Measurements from ENCODE around the gene TAS2R41. TPM values are rescaled to one million over a fixed set of nuclear protein-coding genes. Genes with fewer than 3 reads are reported as not detected.

The TAS2R41 gene
- total and polyA plus RNA-seq, 2 experiments from 2014 or later, result not detected

- H3K4me3 ChIP-seq, result no peak overlapping the region
- DNase-seq (ENCODE audit: low read depth in 1 of 2, low spot score in 1 of 2), result no peak
- TF ChIP-seq CTCF (IDR thresholded peaks at IDR 0.05; ENCODE audit: low read depth, low read length), result no peak
These were observed 21.7 kb upstream of the TAS2R41 start for GRCh38 chr7:143455942-143456341.

DNA sequence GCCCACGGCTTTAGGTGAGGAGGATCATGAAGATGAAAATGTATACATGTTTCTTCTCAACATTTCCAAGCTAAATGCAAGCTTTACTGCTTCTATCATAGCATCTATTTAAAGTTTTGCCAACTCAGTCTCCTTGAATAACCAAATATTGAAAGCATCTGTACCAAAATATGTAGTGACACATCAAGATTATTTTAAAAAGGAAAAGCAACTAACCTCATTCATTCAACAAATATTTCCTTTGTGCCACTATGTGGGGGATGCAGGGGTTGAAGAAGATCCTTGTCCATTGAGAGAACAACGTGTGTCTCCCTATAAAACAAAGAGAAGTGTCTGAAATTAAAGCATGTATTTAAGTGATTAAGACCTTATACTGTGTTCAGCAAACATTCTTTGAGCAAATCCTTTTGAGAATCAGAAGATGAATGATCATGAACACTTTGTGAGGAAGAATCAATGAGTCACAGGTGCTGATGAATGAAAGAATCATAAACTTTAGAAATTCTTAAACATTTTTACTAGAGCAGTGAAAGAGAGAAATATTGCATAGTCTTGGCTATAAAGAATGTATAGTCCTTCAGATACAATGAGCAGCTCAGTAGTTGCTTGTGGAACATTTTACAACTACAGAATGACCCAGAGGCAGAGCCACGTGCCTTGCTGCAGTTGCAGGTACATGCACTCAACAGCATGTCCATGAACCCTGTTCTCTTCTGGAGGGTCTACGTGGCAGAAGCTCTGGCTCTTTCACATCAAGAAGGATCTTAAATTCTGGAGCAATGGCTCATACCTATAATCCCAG, 20.5 kb upstream of the TAS2R41 start:
- H3K27me3 ChIP-seq, result no peaks in the 10 kb centered on the region
- DNase-seq (ENCODE audit: low read depth in 1 of 2, low spot score in 1 of 2), result no peak
- H3K27ac ChIP-seq, result no peak overlapping the region
- H3K4me1 ChIP-seq (ENCODE audit: low read depth), result no peaks in the 10 kb centered on the region
- H3K9me3 ChIP-seq (ENCODE audit: low read depth), result no peaks in the 10 kb centered on the region
- TF ChIP-seq CTCF (IDR thresholded peaks at IDR 0.05; ENCODE audit: low read depth, low read length), result no peak
- no peak overlapping the region for H3K4me3 ChIP-seq
- no peaks in the 10 kb centered on the region for H3K36me3 ChIP-seq

More at GRCh38 chr7:143455942-143456341, 21.7 kb upstream of the TAS2R41 start:
- Histone ChIP-seq H3K4me1 (ENCODE audit: low read depth) (no peaks in the 10 kb centered on the region), H3K9me3 (ENCODE audit: low read depth) (no peaks in the 10 kb centered on the region), H3K27ac (no peak overlapping the region), H3K27me3 (no peaks in the 10 kb centered on the region), H3K36me3 (no peaks in the 10 kb centered on the region)

- DNase-seq (ENCODE audit: low read depth in 1 of 2, low spot score in 1 of 2), result no peak
- Histone ChIP-seq H3K4me1 (ENCODE audit: low read depth) (no peaks in the 10 kb centered on the region), H3K27ac (no peak overlapping the region), H3K9me3 (ENCODE audit: low read depth) (no peaks in the 10 kb centered on the region), H3K36me3 (no peaks in the 10 kb centered on the region), H3K27me3 (no peaks in the 10 kb centered on the region), H3K4me3 (no peak overlapping the region)
- no peak for TF ChIP-seq CTCF (IDR thresholded peaks at IDR 0.05; ENCODE audit: low read depth, low read length)
These were observed 19.4 kb upstream of the TAS2R41 start for GRCh38 chr7:143458263-143458662.

DNA sequence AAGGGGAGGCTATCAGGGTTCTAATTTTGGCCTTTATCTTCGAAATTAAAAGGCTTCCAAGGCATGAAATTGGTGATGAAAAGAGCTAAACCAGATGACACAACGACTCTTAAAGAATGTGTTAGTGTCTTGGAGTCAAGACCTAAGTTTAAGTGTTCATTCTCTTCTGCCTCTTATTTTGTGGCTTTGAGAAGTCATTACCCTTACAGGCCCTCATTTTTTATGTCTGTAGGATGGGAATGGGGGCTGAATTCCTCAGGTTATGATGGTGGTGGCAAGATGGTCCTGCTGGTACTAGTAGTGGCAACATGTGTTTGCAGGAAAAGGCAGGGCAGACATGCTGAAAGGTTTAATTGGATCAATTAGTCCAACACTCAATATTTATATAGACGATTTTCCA, 19.0 kb upstream of the TAS2R41 start:
- H3K4me3 ChIP-seq, result no peak overlapping the region
- H3K36me3 ChIP-seq, result no peaks in the 10 kb centered on the region
- H3K9me3 ChIP-seq (ENCODE audit: low read depth), result no peaks in the 10 kb centered on the region
- no peak overlapping the region for H3K27ac ChIP-seq
- H3K4me1 ChIP-seq (ENCODE audit: low read depth), result no peaks in the 10 kb centered on the region
- no peak for TF ChIP-seq CTCF (IDR thresholded peaks at IDR 0.05; ENCODE audit: low read depth, low read length)
- no peak for DNase-seq (ENCODE audit: low read depth in 1 of 2, low spot score in 1 of 2)
- H3K27me3 ChIP-seq, result no peaks in the 10 kb centered on the region

DNA sequence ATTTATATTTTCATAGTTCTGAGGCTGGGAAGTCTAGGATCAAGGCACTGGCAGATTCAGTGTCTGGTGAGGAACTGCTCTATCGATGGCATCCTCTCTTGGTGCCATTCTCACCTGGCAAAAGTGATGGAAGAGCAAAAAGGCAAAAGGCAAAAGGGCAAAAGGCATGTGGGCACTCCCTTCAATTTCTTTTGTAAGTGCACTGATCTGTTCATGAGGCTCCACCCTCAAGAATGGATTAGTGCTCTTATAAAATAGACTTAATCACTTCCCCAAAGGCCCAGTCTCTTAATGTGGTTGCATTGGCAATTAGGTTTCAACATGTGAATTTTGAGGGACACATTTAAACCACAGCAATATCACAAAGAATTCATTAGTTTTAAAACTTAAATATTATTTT, 18.3 kb upstream of the TAS2R41 start:
- no peaks in the 10 kb centered on the region for H3K27me3 ChIP-seq
- DNase-seq (ENCODE audit: low read depth in 1 of 2, low spot score in 1 of 2), result no peak
- no peaks in the 10 kb centered on the region for H3K4me1 ChIP-seq (ENCODE audit: low read depth)
- no peaks in the 10 kb centered on the region for H3K36me3 ChIP-seq
- H3K9me3 ChIP-seq (ENCODE audit: low read depth), result no peaks in the 10 kb centered on the region
- no peak overlapping the region for H3K27ac ChIP-seq
- TF ChIP-seq CTCF (IDR thresholded peaks at IDR 0.05; ENCODE audit: low read depth, low read length), result no peak
- no peak overlapping the region for H3K4me3 ChIP-seq
